ENCODE results near the gene SRSF7. TPM values are rescaled to one million over a fixed set of nuclear protein-coding genes. Genes with fewer than 3 reads are reported as not detected.
"Not testable (repeated sequence)": the region's sequence is repeated elsewhere in the genome, so short reads cannot be mapped to it uniquely, and the experiment has no call there.

The SRSF7 gene
- total RNA-seq, 1 donor from 2014 or later = 215 TPM

DNA sequence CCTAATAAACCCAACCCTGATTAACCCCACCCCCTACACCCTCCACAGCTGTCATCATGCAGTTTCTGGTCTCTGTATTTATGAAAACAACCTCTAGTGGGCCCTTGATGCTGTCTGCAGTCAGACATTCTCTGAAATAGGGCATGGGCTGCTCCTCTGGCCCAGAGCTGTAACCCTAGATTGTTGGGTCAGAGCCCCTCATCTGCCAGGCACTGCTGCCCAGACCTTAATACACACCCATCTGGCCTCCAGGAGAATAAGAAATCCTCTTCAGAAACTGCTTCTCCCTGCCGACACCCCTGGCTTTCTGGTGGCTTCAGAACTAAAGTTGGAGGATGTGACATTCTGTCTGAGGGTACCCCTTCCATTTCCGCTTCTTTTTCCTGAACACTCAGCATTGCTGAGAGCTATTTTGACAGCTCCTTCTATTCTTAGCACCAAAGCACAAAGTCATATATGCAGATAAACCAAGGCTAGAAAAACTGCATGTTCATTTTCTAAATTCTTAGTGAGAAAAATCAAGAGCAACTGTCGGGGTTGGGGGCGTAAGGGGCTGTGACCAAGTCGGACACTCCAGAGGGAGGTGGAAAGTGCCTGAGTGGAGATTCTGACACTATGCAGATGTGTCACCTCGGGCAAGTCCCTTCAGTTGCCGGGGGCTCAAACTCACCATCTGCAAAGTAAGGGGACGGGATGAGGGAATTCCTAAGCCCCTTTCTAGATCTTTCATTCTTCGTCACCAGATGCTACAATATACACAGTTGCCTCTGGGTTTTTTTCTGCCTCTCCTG, 28.7 kb downstream of the SRSF7 start:
- DNase-seq (ENCODE audit: low read depth) = no peak
- H3K4me3 ChIP-seq (ENCODE audit: low read depth, low read length) = no peak overlapping the region
- TF ChIP-seq, protein P1, sequence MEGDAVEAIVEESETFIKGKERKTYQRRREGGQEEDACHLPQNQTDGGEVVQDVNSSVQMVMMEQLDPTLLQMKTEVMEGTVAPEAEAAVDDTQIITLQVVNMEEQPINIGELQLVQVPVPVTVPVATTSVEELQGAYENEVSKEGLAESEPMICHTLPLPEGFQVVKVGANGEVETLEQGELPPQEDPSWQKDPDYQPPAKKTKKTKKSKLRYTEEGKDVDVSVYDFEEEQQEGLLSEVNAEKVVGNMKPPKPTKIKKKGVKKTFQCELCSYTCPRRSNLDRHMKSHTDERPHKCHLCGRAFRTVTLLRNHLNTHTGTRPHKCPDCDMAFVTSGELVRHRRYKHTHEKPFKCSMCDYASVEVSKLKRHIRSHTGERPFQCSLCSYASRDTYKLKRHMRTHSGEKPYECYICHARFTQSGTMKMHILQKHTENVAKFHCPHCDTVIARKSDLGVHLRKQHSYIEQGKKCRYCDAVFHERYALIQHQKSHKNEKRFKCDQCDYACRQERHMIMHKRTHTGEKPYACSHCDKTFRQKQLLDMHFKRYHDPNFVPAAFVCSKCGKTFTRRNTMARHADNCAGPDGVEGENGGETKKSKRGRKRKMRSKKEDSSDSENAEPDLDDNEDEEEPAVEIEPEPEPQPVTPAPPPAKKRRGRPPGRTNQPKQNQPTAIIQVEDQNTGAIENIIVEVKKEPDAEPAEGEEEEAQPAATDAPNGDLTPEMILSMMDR (conservative IDR thresholded peaks at IDR 0.05; ENCODE audit: low read depth, low read length) = no peak

DNA sequence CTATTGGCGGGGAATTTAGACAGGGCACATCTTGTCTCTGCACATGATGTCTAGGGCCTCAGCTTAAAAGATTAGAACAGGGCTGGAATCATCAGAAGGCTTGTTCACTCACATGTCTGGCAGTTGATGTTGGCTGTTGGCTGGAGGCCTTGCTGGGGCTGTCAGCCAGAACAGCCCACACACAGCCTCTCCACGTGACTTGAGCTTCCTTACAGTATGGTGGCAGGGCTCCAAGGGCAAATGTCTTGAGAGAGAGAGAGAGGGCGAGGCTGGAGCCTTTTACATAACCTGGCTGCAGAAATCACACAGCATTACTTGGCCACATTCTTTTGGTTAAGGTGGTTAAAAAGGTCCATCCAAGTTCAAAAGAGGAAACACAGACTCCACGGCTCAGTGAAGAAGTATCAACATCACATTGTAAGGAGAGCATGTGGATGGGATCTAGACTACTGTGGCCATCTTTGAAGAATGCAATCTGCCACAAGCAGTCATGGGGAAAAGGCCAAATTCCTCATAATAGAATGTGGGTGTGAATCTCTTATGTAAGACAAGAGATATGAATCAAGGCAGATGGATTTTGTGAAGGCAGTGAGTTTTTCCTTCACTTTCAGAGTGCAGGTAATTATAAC, 30.4 kb downstream of the SRSF7 start:
- DNase-seq (ENCODE audit: low read depth) = peak; percentile 100

DNA sequence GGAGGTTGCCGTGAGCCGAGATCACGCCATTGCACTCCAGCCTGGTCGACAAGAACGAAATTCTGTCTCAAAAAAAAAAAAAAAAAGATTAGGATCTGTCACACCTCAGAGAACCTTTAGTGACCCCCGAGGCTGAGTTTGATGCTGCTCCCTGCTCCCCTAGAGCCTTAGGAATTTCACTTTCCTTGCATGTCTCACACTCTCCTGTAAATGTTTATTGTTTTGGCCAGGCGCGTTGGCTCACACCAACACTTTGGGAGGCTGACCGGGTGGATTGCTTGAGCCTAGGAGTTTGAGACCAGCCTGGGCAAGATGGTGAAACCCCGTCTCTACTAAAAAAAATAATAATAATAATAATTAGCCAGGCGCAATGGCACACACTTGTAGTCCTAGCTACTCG, 31.5 kb downstream of the SRSF7 start:
- TF ChIP-seq, protein P1 (conservative IDR thresholded peaks at IDR 0.05; ENCODE audit: low read depth, low read length) = no peak
- no peak overlapping the region for H3K4me3 ChIP-seq (ENCODE audit: low read depth, low read length)
- DNase-seq (ENCODE audit: low read depth) = no peak

More for the DNA sequence above, 30.4 kb downstream of the SRSF7 start:
- H3K4me3 ChIP-seq (ENCODE audit: low read depth, low read length) = no peak overlapping the region
- TF ChIP-seq, protein P1 (conservative IDR thresholded peaks at IDR 0.05; ENCODE audit: low read depth, low read length) = no peak

DNA sequence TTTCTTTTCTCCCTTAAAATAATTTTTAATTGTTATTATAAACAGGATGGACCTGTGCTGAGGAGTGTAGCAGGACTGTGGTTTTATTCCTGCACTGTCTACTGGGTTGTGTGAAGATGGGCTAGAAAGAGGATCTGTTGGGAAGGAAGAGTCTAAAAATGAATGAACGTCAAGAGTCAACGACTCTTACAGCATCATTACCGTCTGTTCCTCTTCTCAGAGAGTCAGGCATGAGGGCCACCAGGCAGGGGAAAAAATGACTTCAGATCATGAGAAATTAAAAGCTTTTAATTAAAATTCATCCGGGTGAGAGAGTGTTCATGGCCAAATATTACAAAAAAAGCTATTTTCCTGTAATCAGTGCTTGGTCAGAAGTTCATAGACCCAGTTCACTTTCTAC, 32.6 kb downstream of the SRSF7 start:
- TF ChIP-seq, protein P1 (conservative IDR thresholded peaks at IDR 0.05; ENCODE audit: low read depth, low read length) = no peak
- DNase-seq (ENCODE audit: low read depth) = no peak
- H3K4me3 ChIP-seq (ENCODE audit: low read depth, low read length) = no peak overlapping the region

DNA sequence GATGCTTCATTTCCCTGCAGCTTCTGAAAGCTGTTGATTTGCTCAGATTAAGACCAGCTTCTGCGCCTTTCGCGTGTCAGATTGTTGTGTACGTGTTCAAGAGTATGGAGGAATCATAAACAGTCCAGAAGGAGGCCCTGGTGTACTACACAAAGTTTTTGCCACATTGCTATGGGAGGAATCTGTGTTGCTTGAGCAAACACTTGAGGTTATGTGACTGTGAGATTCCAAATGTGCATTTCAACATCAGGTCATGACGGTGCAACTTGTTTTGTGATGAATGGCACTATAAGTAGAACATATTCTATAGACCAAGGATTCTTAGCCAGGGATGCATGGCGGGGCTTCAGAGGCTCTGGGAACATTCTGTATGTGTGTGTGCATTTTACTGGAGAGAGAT, 35.0 kb downstream of the SRSF7 start:
- TF ChIP-seq, protein P1 (conservative IDR thresholded peaks at IDR 0.05; ENCODE audit: low read depth, low read length) = no peak
- no peak for DNase-seq (ENCODE audit: low read depth)
- no peak overlapping the region for H3K4me3 ChIP-seq (ENCODE audit: low read depth, low read length)

DNA sequence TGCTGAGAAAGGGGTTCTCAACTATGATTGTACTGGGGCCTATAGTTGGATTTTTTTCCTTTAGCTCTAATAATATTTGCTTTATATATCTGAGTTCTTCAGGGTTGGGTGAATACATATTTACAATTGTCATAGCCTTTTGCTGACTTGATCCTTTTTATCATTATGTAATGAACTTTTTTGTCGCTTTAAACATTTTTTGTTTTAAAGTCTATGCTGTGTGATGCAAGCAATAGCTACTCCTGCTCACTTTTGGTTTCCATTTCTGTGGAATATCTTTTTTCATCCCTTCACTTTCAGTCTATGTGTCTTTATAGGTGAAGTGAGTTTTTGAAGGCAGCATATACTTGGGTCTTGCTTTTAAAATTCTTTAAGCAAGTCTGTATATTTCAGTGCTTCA, 36.2 kb downstream of the SRSF7 start:
- H3K4me3 ChIP-seq (ENCODE audit: low read depth, low read length); DNase-seq (ENCODE audit: low read depth): not testable (repeated sequence)

DNA sequence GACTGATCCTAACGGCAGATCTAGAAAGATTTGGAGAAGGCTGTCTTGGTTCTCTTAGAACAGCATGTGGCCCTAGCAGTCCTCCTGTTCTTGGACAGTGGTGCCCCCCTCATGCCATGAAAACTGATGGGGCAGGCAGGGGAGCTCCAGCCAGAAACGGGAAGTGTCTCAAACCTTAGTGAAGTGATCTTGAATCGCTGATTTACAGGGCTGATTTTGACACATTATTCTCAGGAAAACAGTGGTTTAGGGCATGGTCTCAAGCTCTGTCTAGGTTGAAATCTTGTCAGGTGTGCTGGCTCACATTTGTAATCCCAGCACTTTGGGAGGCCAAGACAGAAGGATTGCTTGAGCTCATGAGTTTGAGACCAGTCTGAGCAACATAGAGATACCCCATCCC, 37.8 kb downstream of the SRSF7 start:
- TF ChIP-seq, protein P1 (conservative IDR thresholded peaks at IDR 0.05; ENCODE audit: low read depth, low read length) = no peak
- no peak for DNase-seq (ENCODE audit: low read depth)
- no peak overlapping the region for H3K4me3 ChIP-seq (ENCODE audit: low read depth, low read length)

Measured in epithelial cell of proximal tubule (primary cell).